Measurements from ENCODE around the gene TMEM138. TPM values are rescaled to one million over a fixed set of nuclear protein-coding genes. Genes with fewer than 3 reads are reported as not detected.

The TMEM138 gene
- total RNA-seq, 4 donors from 2014 or later = 9.4 to 18.4 (median 13.9) TPM

GRCh38 chr11:61367406-61367805 lies 5.2 kb downstream of the TMEM138 start:
- H3K36me3 ChIP-seq = peaks cover 0 to 71% of the 10 kb centered on the region in 2 donors
- H3K27ac ChIP-seq = no peak overlapping the region
- intact Hi-C loops (cut with DNase I; ENCODE audit: low total_unique reads) = no loop called here
- peaks cover 15 to 16% of the 10 kb centered on the region in 2 donors for H3K4me1 ChIP-seq
- in situ Hi-C loops (cut with MboI; ENCODE audit: low sequenced_read_pairs in 4 of 4) = no loop called here
- TF ChIP-seq POLR2A (IDR thresholded peaks at IDR 0.05) = no peak
- no peaks in the 10 kb centered on the region for H3K9me3 ChIP-seq
- H3K4me3 ChIP-seq = no peak overlapping the region
- no peaks in the 10 kb centered on the region for H3K27me3 ChIP-seq
- DNase-seq (no peak), ATAC-seq (no peak)

- no peak for ATAC-seq
- peak overlapping the region in 2 of 4 donors; percentile 28 to 55 for H3K27ac ChIP-seq
Observed at GRCh38 chr11:61368646-61369045, 6.5 kb downstream of the TMEM138 start.

GRCh38 chr11:61369372-61370348 lies 7.5 kb downstream of the TMEM138 start:
- Histone ChIP-seq H3K36me3 (peaks cover 0 to 63% of the 10 kb centered on the region in 2 donors), H3K9me3 (no peaks in the 10 kb centered on the region), H3K27ac (peak overlapping the region in 3 of 4 donors; percentile 28 to 55 (median 35)), H3K4me1 (peaks cover 5 to 8% of the 10 kb centered on the region in 2 donors), H3K4me3 (no peak overlapping the region), H3K27me3 (no peaks in the 10 kb centered on the region)
- intact Hi-C loops (cut with DNase I; ENCODE audit: low total_unique reads) = no loop called here
- in situ Hi-C loops (cut with MboI; ENCODE audit: low sequenced_read_pairs in 4 of 4) = no loop called here
- ATAC-seq (peak; percentile 82 to 92), DNase-seq (peak; percentile 44 to 75)
- no peak for TF ChIP-seq CTCF (IDR thresholded peaks at IDR 0.05 in 4 of 5, conservative IDR thresholded peaks at IDR 0.05 in 1 of 5)
- TF ChIP-seq POLR2A (IDR thresholded peaks at IDR 0.05) = no peak

More at GRCh38 chr11:61368646-61369045, 6.5 kb downstream of the TMEM138 start:
- no peak for DNase-seq
- H3K9me3 ChIP-seq = no peaks in the 10 kb centered on the region
- TF ChIP-seq POLR2A (IDR thresholded peaks at IDR 0.05) = no peak
- no peak for TF ChIP-seq CTCF (IDR thresholded peaks at IDR 0.05 in 4 of 5, conservative IDR thresholded peaks at IDR 0.05 in 1 of 5)
- peaks cover 0 to 71% of the 10 kb centered on the region in 2 donors for H3K36me3 ChIP-seq
- peaks cover 5 to 8% of the 10 kb centered on the region in 2 donors for H3K4me1 ChIP-seq
- H3K27me3 ChIP-seq = no peaks in the 10 kb centered on the region
- intact Hi-C loops (cut with DNase I; ENCODE audit: low total_unique reads) (no loop called here), in situ Hi-C loops (cut with MboI; ENCODE audit: low sequenced_read_pairs in 4 of 4) (no loop called here)
- H3K4me3 ChIP-seq = no peak overlapping the region

- intact Hi-C loops (cut with DNase I; ENCODE audit: low total_unique reads) (no loop called here), in situ Hi-C loops (cut with MboI; ENCODE audit: low sequenced_read_pairs in 4 of 4) (no loop called here)
- Histone ChIP-seq H3K9me3 (no peaks in the 10 kb centered on the region), H3K27me3 (no peaks in the 10 kb centered on the region), H3K4me1 (peaks cover 5 to 8% of the 10 kb centered on the region in 2 donors), H3K4me3 (no peak overlapping the region), H3K36me3 (peaks cover 0 to 55% of the 10 kb centered on the region in 2 donors), H3K27ac (peak overlapping the region in 1 of 4 donors; percentile 35)
- ATAC-seq (no peak), DNase-seq (no peak)
- TF ChIP-seq POLR2A (IDR thresholded peaks at IDR 0.05) (no peak), CTCF (IDR thresholded peaks at IDR 0.05 in 4 of 5, conservative IDR thresholded peaks at IDR 0.05 in 1 of 5) (no peak)
Observed at GRCh38 chr11:61370349-61371005, 8.3 kb downstream of the TMEM138 start.

All from gastrocnemius medialis (tissue), 4 donors.